GM19372 (cell line): ENCODE results near the gene TBC1D3D.
"Not testable (repeated sequence)": the region's sequence is repeated elsewhere in the genome, so short reads cannot be mapped to it uniquely, and the experiment has no call there.

ENCODE experiments used
- ATAC-seq: cut with Tn5 transposase; IDR thresholded peaks from one replicate; pipeline ENCODE4 v1.9.1; 2021; ENCODE audit warnings: mild to moderate bottlenecking, low read depth, moderate library complexity; ENCODE audit not compliant: unreplicated experiment

Gene TBC1D3D

GRCh38 chr17:38003676-38004075 lies at the start of gene TBC1D3D:
Gene TBC1D3D, plus strand, starts transcription at chr17:38003976. Its CDS starts 1,585 bp downstream, at chr17:38005561.
- not testable (repeated sequence) for ATAC-seq

DNA sequence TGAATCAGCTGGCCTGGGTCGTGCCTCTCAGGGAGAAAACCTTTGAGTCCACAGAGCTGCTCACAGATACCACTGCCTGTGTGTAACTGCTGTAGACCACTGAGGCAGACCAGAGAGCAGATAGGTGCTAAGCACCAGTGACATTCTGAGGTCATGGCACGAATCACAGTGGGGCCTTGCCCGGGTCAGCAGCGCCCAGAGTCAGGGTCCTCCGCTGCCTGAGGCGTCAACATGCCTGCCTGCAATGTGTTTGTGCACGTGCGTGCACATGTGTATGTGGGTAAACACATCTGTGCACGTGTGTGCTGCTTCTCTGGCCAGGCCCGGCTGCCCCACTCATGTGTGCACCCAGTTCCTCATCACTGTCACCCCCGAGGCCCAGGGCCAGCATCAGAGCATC lies 14.8 kb upstream of the TBC1D3D start, which contains the start of gene TBC1D3L:
Gene TBC1D3L (minus strand): TSS at position 101 of the 400 bp plus-strand sequence. CDS start 1,540 bp downstream, outside the sequence.
- not testable (repeated sequence) for ATAC-seq
